Osteoblast (primary cell): ENCODE measurements around the gene VTI1A. TPM values are rescaled to one million over a fixed set of nuclear protein-coding genes. Genes with fewer than 3 reads are reported as not detected.

Source experiments
- DNase-seq: peaks from one replicate; pipeline ENCODE4 v3.0.0; 2011; ENCODE audit warnings: low spot score, mixed read lengths; ENCODE audit not compliant: insufficient read length; ENCODE audit errors: missing footprints
- H2AFZ ChIP-seq: 2 replicates; pipeline ENCODE4 v1.6.0; 2011; ENCODE audit warnings: mild to moderate bottlenecking, low read length
- H3K27ac ChIP-seq: 2 replicates; pipeline ENCODE4 v1.5.1; 2011; ENCODE audit warnings: mild to moderate bottlenecking, low read depth, low read length, moderate library complexity
- H3K27me3 ChIP-seq: 2 replicates; pipeline ENCODE4 v1.6.0; 2012; ENCODE audit warnings: mild to moderate bottlenecking, control low read depth, inconsistent platforms, low read length, moderate library complexity; ENCODE audit not compliant: insufficient read depth
- H3K36me3 ChIP-seq: 2 replicates; pipeline ENCODE4 v1.5.1; 2011; ENCODE audit warnings: mild to moderate bottlenecking, low read length, control low read depth, moderate library complexity; ENCODE audit not compliant: insufficient read depth
- H3K4me1 ChIP-seq: 2 replicates; pipeline ENCODE4 v1.5.1; 2011; ENCODE audit warnings: mild to moderate bottlenecking, low read length, control low read depth, moderate library complexity; ENCODE audit not compliant: insufficient read depth
- H3K4me2 ChIP-seq: 2 replicates; pipeline ENCODE4 v1.6.0; 2011; ENCODE audit warnings: mild to moderate bottlenecking, low read length; ENCODE audit not compliant: insufficient read depth
- H3K4me3 ChIP-seq: fragments of 200-600 bp; sonication (generic); 3 replicates; pipeline ENCODE4 v1.5.1; 2012; ENCODE audit warnings: mild to moderate bottlenecking, low read length, inconsistent platforms; ENCODE audit not compliant: insufficient read depth
- H3K79me2 ChIP-seq: 2 replicates; pipeline ENCODE4 v1.6.0; 2012; ENCODE audit warnings: mild to moderate bottlenecking, low read length, control low read depth, inconsistent platforms; ENCODE audit not compliant: insufficient read depth
- H3K9me3 ChIP-seq: 2 replicates; pipeline ENCODE4 v1.5.1; 2011; ENCODE audit warnings: low read depth, low read length, control low read depth
- H4K20me1 ChIP-seq: 2 replicates; pipeline ENCODE4 v1.6.0; 2012; ENCODE audit warnings: mild to moderate bottlenecking, low read length, control low read depth; ENCODE audit not compliant: insufficient read depth
- total RNA-seq: library from RNA; depleted of rRNA; stranded (reverse); fragments of >200 nt; gene quantifications from 2 replicates; pipeline ENCODE4 v1.2.3, GENCODE V29; 2012
- TF ChIP-seq, protein P1 (sequence below): IDR thresholded peaks from 2 replicates; pipeline ENCODE4 v1.5.1; 2011; ENCODE audit warnings: mild to moderate bottlenecking, low read depth, low read length, moderate library complexity; ENCODE audit errors: extremely low read depth

VTI1A gene
- total RNA-seq, 1 donor, result 34.7 TPM

DNA sequence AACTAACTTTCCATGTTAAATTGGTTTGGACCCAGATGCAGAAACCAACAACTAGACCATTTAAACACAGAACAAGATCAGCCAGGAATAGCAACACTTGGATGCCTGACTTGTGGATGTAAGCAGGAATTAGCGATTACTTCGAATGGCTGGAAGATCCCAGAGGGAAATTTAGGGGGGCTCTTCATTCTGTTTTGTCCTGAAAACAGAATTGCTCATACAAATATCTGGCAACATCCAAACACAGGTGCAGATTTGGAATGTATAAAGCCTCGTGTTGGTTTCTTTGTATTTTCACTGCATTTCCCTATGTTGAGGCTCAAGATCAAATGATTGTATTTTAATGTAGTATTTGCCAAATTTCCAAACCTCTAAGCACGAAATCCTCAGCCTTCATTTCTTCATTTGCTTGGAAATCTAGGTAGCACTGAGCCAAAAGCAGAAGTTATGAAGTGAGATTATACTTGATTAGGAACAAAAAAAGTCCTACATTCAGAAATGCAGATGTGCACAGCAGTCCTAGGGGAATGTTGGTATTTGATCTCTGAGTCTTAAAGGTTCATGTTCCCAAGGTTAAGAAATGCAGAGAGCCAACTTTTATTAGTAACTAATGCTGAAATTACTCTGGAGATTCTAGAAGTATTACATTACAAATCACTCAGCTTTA lies 254.3 kb downstream of the VTI1A start:
- H2AFZ ChIP-seq, result no peak overlapping the region
- H3K79me2 ChIP-seq, result no peaks in the 10 kb centered on the region
- H3K4me1 ChIP-seq, result no peaks in the 10 kb centered on the region
- no peak overlapping the region for H3K27ac ChIP-seq
- no peak overlapping the region for H3K4me3 ChIP-seq
- no peak for DNase-seq
- no peaks in the 10 kb centered on the region for H3K36me3 ChIP-seq
- H3K4me2 ChIP-seq, result no peak overlapping the region
- TF ChIP-seq, protein P1, sequence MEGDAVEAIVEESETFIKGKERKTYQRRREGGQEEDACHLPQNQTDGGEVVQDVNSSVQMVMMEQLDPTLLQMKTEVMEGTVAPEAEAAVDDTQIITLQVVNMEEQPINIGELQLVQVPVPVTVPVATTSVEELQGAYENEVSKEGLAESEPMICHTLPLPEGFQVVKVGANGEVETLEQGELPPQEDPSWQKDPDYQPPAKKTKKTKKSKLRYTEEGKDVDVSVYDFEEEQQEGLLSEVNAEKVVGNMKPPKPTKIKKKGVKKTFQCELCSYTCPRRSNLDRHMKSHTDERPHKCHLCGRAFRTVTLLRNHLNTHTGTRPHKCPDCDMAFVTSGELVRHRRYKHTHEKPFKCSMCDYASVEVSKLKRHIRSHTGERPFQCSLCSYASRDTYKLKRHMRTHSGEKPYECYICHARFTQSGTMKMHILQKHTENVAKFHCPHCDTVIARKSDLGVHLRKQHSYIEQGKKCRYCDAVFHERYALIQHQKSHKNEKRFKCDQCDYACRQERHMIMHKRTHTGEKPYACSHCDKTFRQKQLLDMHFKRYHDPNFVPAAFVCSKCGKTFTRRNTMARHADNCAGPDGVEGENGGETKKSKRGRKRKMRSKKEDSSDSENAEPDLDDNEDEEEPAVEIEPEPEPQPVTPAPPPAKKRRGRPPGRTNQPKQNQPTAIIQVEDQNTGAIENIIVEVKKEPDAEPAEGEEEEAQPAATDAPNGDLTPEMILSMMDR, result no peak
- no peaks in the 10 kb centered on the region for H4K20me1 ChIP-seq
- no peaks in the 10 kb centered on the region for H3K9me3 ChIP-seq
- no peaks in the 10 kb centered on the region for H3K27me3 ChIP-seq

DNA sequence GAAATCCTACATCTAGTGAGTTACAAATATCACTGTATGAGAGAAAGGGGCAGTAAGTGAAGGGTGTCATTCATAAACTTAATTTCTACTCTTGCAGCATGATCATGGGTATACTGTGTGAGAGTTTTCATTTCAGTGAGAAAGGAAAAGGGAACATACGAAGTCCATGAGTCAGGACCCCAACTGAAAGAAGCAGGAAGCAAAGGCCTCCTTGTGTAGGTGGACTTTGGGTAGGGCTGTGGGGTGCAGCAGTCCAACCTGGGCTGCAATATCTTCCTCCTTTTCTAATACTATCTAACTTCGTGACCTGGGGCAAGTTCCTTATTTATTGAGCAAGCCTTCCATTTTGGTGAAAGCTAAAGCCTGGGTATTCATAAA lies 254.9 kb downstream of the VTI1A start:
- H4K20me1 ChIP-seq, result no peaks in the 10 kb centered on the region
- H3K27me3 ChIP-seq, result no peaks in the 10 kb centered on the region
- no peaks in the 10 kb centered on the region for H3K9me3 ChIP-seq
- H3K27ac ChIP-seq, result no peak overlapping the region
- DNase-seq, result peak; percentile 37
- H3K36me3 ChIP-seq, result no peaks in the 10 kb centered on the region
- no peak overlapping the region for H3K4me2 ChIP-seq
- H3K79me2 ChIP-seq, result no peaks in the 10 kb centered on the region
- H3K4me3 ChIP-seq, result no peak overlapping the region
- TF ChIP-seq, protein P1, result no peak
- no peaks in the 10 kb centered on the region for H3K4me1 ChIP-seq
- H2AFZ ChIP-seq, result no peak overlapping the region

DNA sequence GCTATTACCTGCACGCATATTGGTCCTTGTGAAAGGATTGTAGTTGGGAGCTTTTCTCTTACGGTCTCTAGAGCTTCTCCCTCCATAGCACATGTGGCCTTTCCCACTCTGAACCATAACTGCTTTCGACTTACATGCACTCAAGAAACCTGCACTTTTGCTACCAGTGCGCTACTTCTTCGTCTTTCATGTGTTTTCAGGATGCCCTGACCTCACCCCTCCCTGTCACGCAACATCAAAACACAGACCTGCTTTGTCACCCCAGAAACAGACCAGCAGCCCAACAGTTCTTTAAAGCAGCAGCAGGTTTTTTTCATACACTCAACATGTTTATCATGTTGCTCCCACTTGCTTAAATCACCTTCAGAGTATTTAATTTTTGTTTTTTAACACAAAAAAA lies 259.6 kb downstream of the VTI1A start:
- H3K4me1 ChIP-seq, result peaks cover 7% of the 10 kb centered on the region
- no peaks in the 10 kb centered on the region for H3K36me3 ChIP-seq
- no peaks in the 10 kb centered on the region for H3K79me2 ChIP-seq
- no peak overlapping the region for H3K27ac ChIP-seq
- no peaks in the 10 kb centered on the region for H3K9me3 ChIP-seq
- DNase-seq, result no peak
- no peak overlapping the region for H3K4me2 ChIP-seq
- no peak overlapping the region for H3K4me3 ChIP-seq
- TF ChIP-seq, protein P1, result no peak
- H3K27me3 ChIP-seq, result no peaks in the 10 kb centered on the region
- no peak overlapping the region for H2AFZ ChIP-seq
- no peaks in the 10 kb centered on the region for H4K20me1 ChIP-seq

DNA sequence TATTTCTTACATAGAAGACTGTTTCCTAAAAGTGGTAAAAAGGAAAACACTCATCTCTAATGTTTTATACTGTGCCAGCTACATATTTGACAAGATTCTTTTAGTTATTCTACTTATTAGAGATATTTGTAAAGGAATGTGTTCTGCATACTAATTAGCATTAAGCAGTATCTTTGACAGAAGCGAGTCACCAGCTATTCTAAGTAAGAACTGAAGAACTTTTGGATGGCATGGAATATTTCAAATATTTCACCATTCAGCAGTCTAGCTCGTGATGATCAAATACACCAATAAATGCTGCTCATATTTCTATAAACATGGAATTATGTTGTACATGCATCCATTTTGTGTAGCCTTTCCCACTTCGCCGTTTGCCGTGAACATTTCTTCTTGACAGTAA lies 261.4 kb downstream of the VTI1A start:
- Histone ChIP-seq H3K4me2 (no peak overlapping the region), H3K27me3 (no peaks in the 10 kb centered on the region), H3K9me3 (no peaks in the 10 kb centered on the region), H3K36me3 (no peaks in the 10 kb centered on the region), H3K27ac (no peak overlapping the region), H3K4me3 (no peak overlapping the region), H3K79me2 (no peaks in the 10 kb centered on the region), H4K20me1 (peaks cover 4% of the 10 kb centered on the region), H3K4me1 (peaks cover 8% of the 10 kb centered on the region), H2AFZ (no peak overlapping the region)
- DNase-seq, result no peak
- TF ChIP-seq, protein P1, result no peak
